Measurements from ENCODE around the gene DGKH.

GRCh38 chr13:42041684-42042035 is 6.8 kb upstream of the DGKH start:
- TF ChIP-seq EZH2 (IDR thresholded peaks at IDR 0.05; ENCODE audit: low read length, missing control alignments), result no peak
- peak; percentile 56 to 84 for TF ChIP-seq CTCF (conservative IDR thresholded peaks at IDR 0.05 in 1 of 2, IDR thresholded peaks at IDR 0.05 in 1 of 2; ENCODE audit: low read depth in 1 of 2, low read length in 2 of 2)

Data from fibroblast of lung (primary cell).